ENCODE results near the gene ZFP36L1. TPM values are rescaled to one million over a fixed set of nuclear protein-coding genes. Genes with fewer than 3 reads are reported as not detected.

Gene ZFP36L1
- total RNA-seq, 4 donors from 2014 or later = 170 to 564 (median 315) TPM

DNA sequence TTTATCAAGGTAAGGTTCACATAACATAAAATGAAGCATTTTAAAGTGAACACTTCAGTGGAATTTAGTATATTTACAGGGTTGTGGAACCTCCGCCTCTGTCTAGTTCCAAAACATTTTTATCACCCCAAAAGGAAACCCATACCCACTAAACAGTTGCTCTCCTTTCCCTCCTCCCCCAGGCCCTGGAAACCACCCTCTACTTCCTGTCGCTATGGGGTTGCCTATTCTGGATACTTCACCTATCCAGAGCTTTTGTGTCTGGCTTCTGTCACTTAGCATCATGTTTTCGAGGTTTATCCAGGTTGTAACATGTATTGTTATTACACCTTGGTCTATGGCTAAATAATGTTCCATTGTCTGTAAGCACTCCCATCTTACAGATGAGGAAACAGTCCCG, 27.7 kb upstream of the ZFP36L1 start:
- DNase-seq = no peak
- peak overlapping the region; percentile 99 for H3K27ac ChIP-seq
- no peaks in the 10 kb centered on the region for H3K9me3 ChIP-seq
- H3K27me3 ChIP-seq = no peaks in the 10 kb centered on the region
- no peak for TF ChIP-seq POLR2A (IDR thresholded peaks at IDR 0.05)
- TF ChIP-seq, protein P1, sequence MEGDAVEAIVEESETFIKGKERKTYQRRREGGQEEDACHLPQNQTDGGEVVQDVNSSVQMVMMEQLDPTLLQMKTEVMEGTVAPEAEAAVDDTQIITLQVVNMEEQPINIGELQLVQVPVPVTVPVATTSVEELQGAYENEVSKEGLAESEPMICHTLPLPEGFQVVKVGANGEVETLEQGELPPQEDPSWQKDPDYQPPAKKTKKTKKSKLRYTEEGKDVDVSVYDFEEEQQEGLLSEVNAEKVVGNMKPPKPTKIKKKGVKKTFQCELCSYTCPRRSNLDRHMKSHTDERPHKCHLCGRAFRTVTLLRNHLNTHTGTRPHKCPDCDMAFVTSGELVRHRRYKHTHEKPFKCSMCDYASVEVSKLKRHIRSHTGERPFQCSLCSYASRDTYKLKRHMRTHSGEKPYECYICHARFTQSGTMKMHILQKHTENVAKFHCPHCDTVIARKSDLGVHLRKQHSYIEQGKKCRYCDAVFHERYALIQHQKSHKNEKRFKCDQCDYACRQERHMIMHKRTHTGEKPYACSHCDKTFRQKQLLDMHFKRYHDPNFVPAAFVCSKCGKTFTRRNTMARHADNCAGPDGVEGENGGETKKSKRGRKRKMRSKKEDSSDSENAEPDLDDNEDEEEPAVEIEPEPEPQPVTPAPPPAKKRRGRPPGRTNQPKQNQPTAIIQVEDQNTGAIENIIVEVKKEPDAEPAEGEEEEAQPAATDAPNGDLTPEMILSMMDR (IDR thresholded peaks at IDR 0.05) = no peak
- H3K4me3 ChIP-seq = no peak overlapping the region
- intact Hi-C loops (cut with DNase I; ENCODE audit: low total_unique reads) = no loop called here
- no peaks in the 10 kb centered on the region for H3K36me3 ChIP-seq
- H3K4me1 ChIP-seq = peaks cover 5 to 6% of the 10 kb centered on the region in 2 donors

DNA sequence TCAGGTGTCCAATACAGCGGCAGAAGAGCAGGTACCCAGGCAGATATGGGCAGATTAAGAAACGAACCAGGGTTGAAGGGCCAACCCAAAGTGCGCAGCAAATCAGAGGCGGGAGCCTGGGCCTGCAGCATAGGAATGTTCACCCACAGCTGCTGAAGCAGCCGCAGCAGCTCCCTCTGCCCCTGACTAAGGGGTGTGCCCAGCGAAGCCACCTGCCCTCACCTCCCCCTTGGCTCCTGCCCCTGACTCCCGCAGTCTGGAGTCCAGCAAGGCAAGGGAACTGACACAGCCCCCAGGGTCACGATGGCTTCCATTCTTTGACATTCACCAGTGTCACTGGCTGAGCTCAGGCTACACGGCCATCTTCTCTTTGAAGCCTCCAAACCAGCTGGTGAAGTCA, 27.3 kb upstream of the ZFP36L1 start:
- H3K9me3 ChIP-seq = no peaks in the 10 kb centered on the region
- no peaks in the 10 kb centered on the region for H3K27me3 ChIP-seq
- peak overlapping the region; percentile 99 for H3K27ac ChIP-seq
- H3K36me3 ChIP-seq = no peaks in the 10 kb centered on the region
- TF ChIP-seq, protein P1 (IDR thresholded peaks at IDR 0.05) = no peak
- TF ChIP-seq POLR2A (IDR thresholded peaks at IDR 0.05) = no peak
- DNase-seq = peak in 1 of 2 donors; percentile 25
- H3K4me1 ChIP-seq = peaks cover 6 to 9% of the 10 kb centered on the region in 2 donors
- H3K4me3 ChIP-seq = no peak overlapping the region
- intact Hi-C loops (cut with DNase I; ENCODE audit: low total_unique reads) = no loop called here

DNA sequence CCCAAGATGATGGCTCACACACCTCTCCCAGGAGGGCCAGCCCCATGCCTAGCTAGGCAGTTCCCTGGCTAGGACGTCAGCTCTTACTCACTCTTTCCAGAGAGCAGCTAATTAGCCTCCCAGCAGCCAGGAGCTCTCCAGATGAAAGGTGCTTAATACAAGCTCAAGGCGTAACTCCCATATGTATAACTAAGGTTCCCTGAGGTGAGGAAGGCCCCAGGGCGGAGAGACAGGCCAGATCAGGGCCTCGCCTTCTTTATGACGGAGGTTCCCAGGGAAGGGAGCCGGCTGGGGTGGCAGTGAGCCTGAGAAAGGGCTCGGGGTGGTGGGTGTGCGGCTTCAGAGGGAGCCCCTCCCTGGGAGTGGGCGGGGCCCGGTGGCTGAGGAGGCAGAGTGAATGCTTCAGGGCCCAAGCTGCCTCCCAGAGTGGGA, 26.4 kb upstream of the ZFP36L1 start:
- Histone ChIP-seq H3K36me3 (no peaks in the 10 kb centered on the region), H3K4me1 (peaks cover 8 to 14% of the 10 kb centered on the region in 2 donors), H3K27me3 (no peaks in the 10 kb centered on the region), H3K4me3 (no peak overlapping the region), H3K9me3 (no peaks in the 10 kb centered on the region), H3K27ac (peak overlapping the region; percentile 99)
- intact Hi-C loops (cut with DNase I; ENCODE audit: low total_unique reads) = loop anchor here (5.0 to 10.0 kb wide), 3 partner anchors 574 to 937 kb away; no protein-coding TSS in a partner anchor
- TF ChIP-seq, protein P1 (IDR thresholded peaks at IDR 0.05) = no peak
- TF ChIP-seq POLR2A (IDR thresholded peaks at IDR 0.05) = no peak
- peak; percentile 75 to 85 for DNase-seq

DNA sequence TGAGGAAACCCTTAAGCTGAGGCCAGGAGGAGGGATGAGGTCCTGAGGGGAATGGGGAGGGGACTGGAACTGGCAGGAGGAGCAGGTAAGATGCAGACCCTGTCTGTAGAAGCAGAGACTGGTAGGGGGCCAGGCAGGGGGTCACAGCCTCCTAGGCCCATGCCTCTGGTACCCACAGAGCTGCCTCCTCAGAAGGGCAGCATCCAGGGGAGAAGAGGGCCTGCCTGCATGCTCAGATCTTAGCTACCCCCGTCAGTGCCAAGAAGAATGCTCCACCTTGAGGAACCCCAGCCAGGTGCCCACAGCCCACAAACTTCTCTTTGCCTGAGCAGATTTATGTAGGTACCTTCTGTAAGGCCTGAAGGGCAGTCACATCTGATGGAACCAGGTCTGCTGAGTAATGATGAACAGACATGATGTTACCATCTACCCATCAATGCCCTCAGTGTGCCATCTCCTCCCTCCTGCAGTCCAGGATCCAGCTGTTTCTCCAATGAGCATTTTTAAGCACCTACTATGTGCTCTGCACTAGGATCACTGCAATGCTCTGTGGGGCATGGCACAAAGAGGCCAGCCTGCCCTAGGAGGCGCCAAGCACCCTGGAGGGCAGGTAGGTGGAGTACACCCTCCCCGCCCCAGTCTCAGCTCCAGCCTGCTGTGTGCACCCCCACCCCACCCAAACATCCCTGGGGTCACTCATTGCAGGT, 24.8 kb upstream of the ZFP36L1 start:
- H3K4me1 ChIP-seq = peaks cover 15 to 29% of the 10 kb centered on the region in 2 donors
- intact Hi-C loops (cut with DNase I; ENCODE audit: low total_unique reads) = loop anchor here (5.0 to 10.0 kb wide), 3 partner anchors 573 to 935 kb away; no protein-coding TSS in a partner anchor
- peak overlapping the region; percentile 99 for H3K27ac ChIP-seq
- peak in 1 of 2 donors; percentile 31 for DNase-seq
- H3K27me3 ChIP-seq = no peaks in the 10 kb centered on the region
- TF ChIP-seq, protein P1 (IDR thresholded peaks at IDR 0.05) = no peak
- TF ChIP-seq POLR2A (IDR thresholded peaks at IDR 0.05) = no peak
- no peaks in the 10 kb centered on the region for H3K9me3 ChIP-seq
- H3K36me3 ChIP-seq = no peaks in the 10 kb centered on the region
- H3K4me3 ChIP-seq = no peak overlapping the region

DNA sequence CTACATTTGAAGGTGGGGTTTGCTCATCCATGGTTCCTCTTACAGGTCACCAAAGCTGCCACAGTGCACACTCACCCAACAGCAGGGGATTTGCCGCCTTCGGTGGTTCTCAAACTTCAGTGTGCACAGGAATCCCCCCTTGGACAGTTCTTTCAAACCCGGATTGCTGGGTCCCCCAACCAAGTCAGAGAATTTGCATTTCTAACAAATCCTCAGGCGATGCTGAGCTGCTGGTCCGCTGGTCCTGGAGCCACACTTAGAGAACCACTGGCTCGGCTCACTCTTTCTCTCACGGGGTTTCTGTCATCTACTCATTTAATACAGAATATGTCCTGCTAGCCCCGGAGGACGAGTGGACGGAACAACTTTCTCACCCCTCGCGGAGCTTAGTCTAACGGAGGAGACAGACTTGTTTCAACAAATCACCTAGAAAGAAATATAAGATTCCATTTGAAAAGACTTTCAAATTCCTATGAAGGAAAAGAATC, 24.1 kb upstream of the ZFP36L1 start:
- Histone ChIP-seq H3K27ac (peak overlapping the region; percentile 99), H3K27me3 (no peaks in the 10 kb centered on the region), H3K9me3 (no peaks in the 10 kb centered on the region), H3K4me3 (peak overlapping the region in 1 of 2 donors; percentile 25), H3K4me1 (peaks cover 15 to 29% of the 10 kb centered on the region in 2 donors), H3K36me3 (no peaks in the 10 kb centered on the region)
- peak in 1 of 2 donors; percentile 35 for DNase-seq
- intact Hi-C loops (cut with DNase I; ENCODE audit: low total_unique reads) = loop anchor here (5.0 to 10.0 kb wide), 3 partner anchors 572 to 935 kb away; no protein-coding TSS in a partner anchor
- no peak for TF ChIP-seq POLR2A (IDR thresholded peaks at IDR 0.05)
- TF ChIP-seq, protein P1 (IDR thresholded peaks at IDR 0.05) = no peak
